IMR-90 (cell line): ENCODE data around the gene ARHGAP32.
"Not testable (repeated sequence)": the region's sequence is repeated elsewhere in the genome, so short reads cannot be mapped to it uniquely, and the experiment has no call there.

Experiments
- BHLHE40 ChIP-seq: fragments of 150-350 bp; IDR thresholded peaks from 2 replicates; pipeline ENCODE4 v1.6.1; 2016; ENCODE audit warnings: mild to moderate bottlenecking, low read depth, low read length
- CEBPB ChIP-seq: IDR thresholded peaks from 2 replicates; pipeline ENCODE4 v1.6.1; 2012; ENCODE audit warnings: low read depth, low read length, improper control_type of control experiment
- CTCF ChIP-seq: conservative IDR thresholded peaks from 2 replicates; pipeline ENCODE4 v1.5.1; 2012; ENCODE audit warnings: mild to moderate bottlenecking, low read depth, low read length, improper control_type of control experiment
- MAZ ChIP-seq: IDR thresholded peaks from 2 replicates; pipeline ENCODE4 v1.6.1; 2012; ENCODE audit warnings: low read depth, mild to moderate bottlenecking, low read length, improper control_type of control experiment, moderate library complexity, borderline replicate concordance
- POLR2A ChIP-seq: IDR thresholded peaks from 2 replicates; pipeline ENCODE4 v1.6.1; 2012; ENCODE audit warnings: mild to moderate bottlenecking, low read depth, low read length

GRCh38 chr11:128999165-128999564, 193.0 kb downstream of the ARHGAP32 start:
- TF ChIP-seq CTCF, POLR2A, MAZ, CEBPB, BHLHE40: not testable (repeated sequence)
